T-helper 2 cell treated with Interferon-gamma antibody and Interleukin-4, amounts not matched to agents 5 μg/mL and 100 μg/mL, for 36 hours (primary cell): ENCODE measurements around the gene ADAMTS12.

Experiments
- DNase-seq: peaks from one replicate; pipeline ENCODE4 v3.0.0; 2021; ENCODE audit warnings: low spot score
- H3K27ac Mint-ChIP-seq: one replicate; pipeline ENCODE4 v1.8.0; 2021; ENCODE audit warnings: mild to moderate bottlenecking, mixed read lengths
- H3K27me3 Mint-ChIP-seq: one replicate; pipeline ENCODE4 v1.8.0; 2021; ENCODE audit warnings: low read depth, mixed read lengths
- H3K36me3 Mint-ChIP-seq: one replicate; pipeline ENCODE4 v1.8.0; 2021; ENCODE audit warnings: low read depth, mixed read lengths
- H3K4me1 Mint-ChIP-seq: one replicate; pipeline ENCODE4 v1.8.0; 2021; ENCODE audit warnings: low read depth, mixed read lengths
- H3K4me3 Mint-ChIP-seq: one replicate; pipeline ENCODE4 v1.8.0; 2022; ENCODE audit warnings: mild to moderate bottlenecking, moderate library complexity, mixed read lengths
- H3K9me3 Mint-ChIP-seq: one replicate; pipeline ENCODE4 v1.8.0; 2021; ENCODE audit warnings: mixed read lengths

ADAMTS12 gene

DNA sequence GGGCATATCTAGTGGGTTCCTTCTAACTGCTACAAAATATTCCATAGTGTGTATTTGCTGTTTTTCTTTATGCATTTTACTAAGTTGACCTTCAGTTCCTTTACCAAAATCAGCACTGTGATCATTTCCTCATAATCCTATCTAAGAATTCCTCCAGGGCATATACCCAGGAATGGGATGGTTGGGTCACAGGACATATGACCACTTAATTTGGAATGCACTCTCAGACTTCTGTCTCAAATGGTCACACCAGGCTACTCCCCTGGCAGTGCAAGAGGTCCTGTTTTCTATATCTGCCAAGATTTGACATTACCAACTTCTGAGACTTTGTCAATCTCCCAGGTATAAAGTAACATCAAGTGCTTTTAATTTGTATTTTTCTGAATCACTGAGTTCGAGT, 63.9 kb downstream of the ADAMTS12 start:
- Mint-ChIP-seq H3K27me3 (peaks cover 16% of the 10 kb centered on the region), H3K9me3 (no peaks in the 10 kb centered on the region), H3K4me1 (no peaks in the 10 kb centered on the region), H3K36me3 (no peaks in the 10 kb centered on the region), H3K27ac (no peak overlapping the region), H3K4me3 (no peak overlapping the region)
- DNase-seq, result no peak

DNA sequence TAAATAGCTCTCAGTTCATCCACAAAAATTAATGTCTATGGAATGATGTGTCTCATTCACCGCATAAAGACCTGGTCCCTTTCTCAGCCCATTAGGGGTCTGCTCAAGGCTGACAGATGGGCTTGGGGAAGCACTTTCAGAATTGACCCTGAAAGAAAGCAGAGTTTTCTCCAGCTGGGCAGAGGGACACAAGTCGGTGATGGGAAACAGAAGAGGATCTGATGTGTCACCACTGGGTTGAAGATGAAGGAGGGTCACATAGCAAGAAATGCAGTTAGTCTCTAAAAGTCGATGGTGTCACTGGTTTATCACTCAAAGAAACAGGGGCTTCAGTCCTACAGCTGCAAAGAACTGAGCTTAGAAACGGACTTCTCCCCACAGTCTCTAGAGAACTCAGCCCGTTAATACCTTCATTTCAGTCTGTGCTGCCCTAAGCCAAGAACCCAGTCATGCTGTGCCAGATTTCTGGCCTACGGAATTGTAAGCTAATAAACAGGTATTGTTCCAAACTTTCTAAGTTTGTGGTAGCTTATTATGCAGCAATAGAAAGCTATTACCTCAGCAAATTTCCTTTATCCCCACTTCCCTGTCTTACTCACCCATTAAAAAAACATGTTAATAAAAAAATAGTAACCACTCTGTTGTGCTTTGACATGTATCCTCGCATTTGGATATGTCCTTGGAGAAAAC, 64.6 kb downstream of the ADAMTS12 start:
- DNase-seq, result no peak
- no peaks in the 10 kb centered on the region for H3K36me3 Mint-ChIP-seq
- H3K9me3 Mint-ChIP-seq, result no peaks in the 10 kb centered on the region
- no peak overlapping the region for H3K4me3 Mint-ChIP-seq
- H3K27ac Mint-ChIP-seq, result no peak overlapping the region
- H3K4me1 Mint-ChIP-seq, result no peaks in the 10 kb centered on the region
- peaks cover 14% of the 10 kb centered on the region for H3K27me3 Mint-ChIP-seq

DNA sequence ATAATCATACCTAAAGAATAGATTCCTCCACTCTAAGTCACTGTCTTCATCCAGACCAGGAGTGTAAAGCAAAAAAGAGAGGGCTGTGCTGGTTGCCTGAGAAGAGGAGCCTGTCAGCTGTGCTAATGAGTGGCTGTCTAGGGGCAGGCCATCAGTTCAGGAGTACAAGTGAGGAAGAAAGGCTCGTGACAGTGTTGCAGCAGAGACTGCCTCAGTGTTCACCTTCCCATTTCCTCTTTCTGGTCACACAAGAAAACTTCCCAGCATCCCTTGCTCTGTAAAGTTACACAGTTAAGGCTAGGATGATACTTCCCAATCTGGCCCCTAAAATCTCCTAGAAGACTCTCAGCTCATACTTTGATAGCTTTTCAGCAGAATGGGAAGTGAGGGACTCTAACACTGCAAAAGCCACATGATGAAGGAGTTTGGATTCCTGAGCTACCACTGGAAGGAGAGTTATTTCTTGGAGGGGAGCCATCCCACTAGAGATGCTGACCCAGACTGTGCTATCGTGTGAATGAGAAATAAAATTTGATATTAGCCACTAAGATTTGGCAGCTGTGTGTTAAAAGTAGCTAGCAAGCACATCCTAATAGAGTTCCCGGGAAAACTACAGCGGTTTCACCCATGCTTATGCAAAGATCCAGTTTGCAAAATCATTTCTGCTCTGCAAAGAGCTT, 67.1 kb downstream of the ADAMTS12 start:
- Mint-ChIP-seq H3K9me3 (no peaks in the 10 kb centered on the region), H3K36me3 (no peaks in the 10 kb centered on the region), H3K4me3 (no peak overlapping the region), H3K4me1 (no peaks in the 10 kb centered on the region), H3K27me3 (peaks cover 15% of the 10 kb centered on the region), H3K27ac (no peak overlapping the region)
- DNase-seq, result no peak

DNA sequence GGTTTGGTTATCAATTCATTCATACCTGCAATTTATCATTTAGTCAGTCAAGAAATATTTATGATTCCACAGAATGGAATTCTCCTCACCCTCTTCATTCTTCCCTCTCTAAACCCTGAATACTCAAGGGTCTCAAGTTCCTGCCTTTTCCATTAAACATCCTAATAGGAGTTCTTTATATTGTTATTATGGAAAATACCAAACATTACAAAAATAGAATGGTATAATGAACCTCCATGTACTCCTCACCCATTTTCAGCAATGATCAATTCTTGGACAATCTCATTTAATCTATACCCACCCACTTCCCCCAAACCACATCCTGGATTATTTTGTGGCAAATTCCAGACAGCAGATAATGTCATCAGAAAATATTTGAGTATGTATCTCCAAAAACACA, 74.5 kb downstream of the ADAMTS12 start:
- H3K27me3 Mint-ChIP-seq, result peaks cover 21% of the 10 kb centered on the region
- no peak overlapping the region for H3K4me3 Mint-ChIP-seq
- H3K36me3 Mint-ChIP-seq, result no peaks in the 10 kb centered on the region
- no peak for DNase-seq
- H3K27ac Mint-ChIP-seq, result no peak overlapping the region
- no peaks in the 10 kb centered on the region for H3K9me3 Mint-ChIP-seq
- no peaks in the 10 kb centered on the region for H3K4me1 Mint-ChIP-seq

DNA sequence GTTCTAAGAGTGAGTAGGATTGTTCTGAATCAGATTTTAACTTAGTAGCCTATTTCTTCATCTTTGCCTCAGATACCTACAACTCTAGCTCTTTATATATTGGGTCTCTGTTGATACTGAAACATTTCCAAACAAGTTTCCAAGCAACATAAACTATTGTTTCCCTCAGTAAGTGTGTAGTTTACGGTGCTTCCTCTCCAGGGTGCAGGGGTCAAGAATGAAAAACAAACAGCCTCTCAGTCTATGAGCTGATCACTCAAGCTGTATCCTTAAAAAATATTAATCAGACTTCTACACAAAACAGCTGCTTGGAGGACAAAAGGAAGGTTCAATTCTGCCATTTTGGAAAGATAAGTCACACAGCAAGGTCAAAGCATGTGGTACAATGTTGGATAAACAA, 75.0 kb downstream of the ADAMTS12 start:
- H3K27me3 Mint-ChIP-seq, result peaks cover 19% of the 10 kb centered on the region
- no peak for DNase-seq
- no peaks in the 10 kb centered on the region for H3K9me3 Mint-ChIP-seq
- H3K4me3 Mint-ChIP-seq, result no peak overlapping the region
- no peaks in the 10 kb centered on the region for H3K4me1 Mint-ChIP-seq
- H3K36me3 Mint-ChIP-seq, result no peaks in the 10 kb centered on the region
- H3K27ac Mint-ChIP-seq, result no peak overlapping the region

DNA sequence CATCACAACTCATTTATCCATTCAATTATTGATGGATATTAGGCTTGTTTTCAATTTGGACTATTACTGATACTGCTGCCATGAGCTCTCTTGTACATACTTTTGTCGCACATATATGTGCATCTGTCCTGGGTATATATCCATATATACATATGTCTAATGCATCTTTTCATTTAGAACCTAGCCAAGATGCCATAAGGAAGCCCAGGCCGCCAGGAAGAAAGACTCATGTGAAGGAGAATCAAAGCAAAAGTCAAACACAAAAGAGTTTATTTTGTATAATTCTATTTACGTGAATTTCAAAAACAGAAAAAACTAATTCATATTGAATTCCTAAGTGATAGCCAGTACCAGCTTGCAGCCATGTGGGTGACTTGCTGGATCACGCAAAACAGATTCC, 79.0 kb downstream of the ADAMTS12 start:
- Mint-ChIP-seq H3K27me3 (peaks cover 18% of the 10 kb centered on the region), H3K9me3 (no peaks in the 10 kb centered on the region), H3K4me3 (no peak overlapping the region), H3K36me3 (no peaks in the 10 kb centered on the region), H3K4me1 (peaks cover 3% of the 10 kb centered on the region), H3K27ac (no peak overlapping the region)
- no peak for DNase-seq

DNA sequence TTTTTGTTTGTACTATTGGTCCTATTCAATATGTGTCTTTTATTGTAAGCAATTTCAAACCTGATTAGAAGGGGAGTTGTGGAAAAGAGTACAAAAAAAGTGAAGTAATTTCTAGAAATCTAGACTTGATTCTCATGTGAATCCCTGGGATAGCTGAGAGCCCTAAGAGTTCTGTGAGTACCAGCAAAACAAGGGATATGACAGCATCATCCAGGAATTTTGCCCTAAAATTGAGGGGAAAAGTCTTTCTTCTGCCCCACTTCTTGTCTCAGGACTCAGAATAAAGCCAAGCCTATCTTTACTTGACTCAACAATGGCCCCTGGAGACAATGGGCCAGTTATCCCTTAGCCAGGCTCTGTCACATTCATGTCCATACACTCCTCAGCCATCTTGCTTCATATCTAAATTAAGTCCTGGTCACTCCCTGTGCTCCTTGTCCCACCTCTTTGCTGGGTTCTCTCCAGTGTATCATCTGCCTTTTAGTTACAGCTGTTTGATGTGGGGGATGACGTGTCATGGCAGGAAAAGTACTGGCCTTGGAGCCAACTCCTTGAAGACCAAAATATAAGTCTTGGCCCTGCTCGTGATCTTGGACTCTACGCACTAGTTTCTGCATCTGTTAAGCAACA, 81.2 kb downstream of the ADAMTS12 start:
- H3K27ac Mint-ChIP-seq, result no peak overlapping the region
- H3K27me3 Mint-ChIP-seq, result peaks cover 13% of the 10 kb centered on the region
- no peak overlapping the region for H3K4me3 Mint-ChIP-seq
- peaks cover 4% of the 10 kb centered on the region for H3K4me1 Mint-ChIP-seq
- no peaks in the 10 kb centered on the region for H3K9me3 Mint-ChIP-seq
- no peak for DNase-seq
- H3K36me3 Mint-ChIP-seq, result no peaks in the 10 kb centered on the region

DNA sequence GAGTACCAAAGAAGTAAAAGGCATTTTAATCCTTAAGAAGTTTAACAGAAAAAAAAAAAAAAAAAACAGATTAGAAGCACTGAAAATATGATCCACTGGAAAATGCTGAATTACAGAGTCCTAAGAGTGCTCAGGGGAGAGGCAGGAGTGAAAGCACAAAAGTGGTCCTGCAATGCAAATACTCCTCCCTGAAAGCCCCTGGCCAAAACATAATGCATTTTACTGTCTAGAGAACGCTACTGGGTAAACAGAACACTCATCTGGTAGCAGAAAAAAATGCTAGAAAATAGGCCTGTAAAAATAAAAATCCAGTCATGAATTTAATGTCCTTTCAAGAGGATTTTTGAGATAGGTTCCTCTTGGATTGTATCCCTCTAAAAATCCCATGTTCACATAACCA, 81.9 kb downstream of the ADAMTS12 start:
- Mint-ChIP-seq H3K4me3 (no peak overlapping the region), H3K4me1 (peaks cover 4% of the 10 kb centered on the region), H3K27me3 (peaks cover 16% of the 10 kb centered on the region), H3K27ac (no peak overlapping the region), H3K9me3 (no peaks in the 10 kb centered on the region), H3K36me3 (no peaks in the 10 kb centered on the region)
- no peak for DNase-seq

DNA sequence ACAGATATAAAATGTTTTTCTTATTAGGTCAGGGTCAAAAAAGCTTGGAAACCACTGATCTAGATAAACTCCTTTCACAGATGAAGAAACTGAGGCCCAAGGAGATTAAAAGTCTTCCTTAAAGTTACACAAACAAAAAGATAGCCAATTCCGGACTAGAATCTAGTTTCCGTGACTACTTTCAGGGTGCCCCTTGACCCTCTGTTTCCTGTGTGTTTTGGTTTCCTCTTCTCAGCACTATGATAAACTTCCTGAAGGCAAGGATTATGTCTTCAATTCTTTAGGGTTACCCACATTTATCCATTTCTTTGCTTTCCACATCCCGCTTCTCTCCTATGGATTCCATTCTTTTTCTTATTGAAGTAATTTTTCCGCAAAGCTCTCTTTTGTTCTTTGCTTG, 83.1 kb downstream of the ADAMTS12 start:
- H3K4me1 Mint-ChIP-seq, result peaks cover 4% of the 10 kb centered on the region
- no peak overlapping the region for H3K27ac Mint-ChIP-seq
- no peaks in the 10 kb centered on the region for H3K36me3 Mint-ChIP-seq
- H3K9me3 Mint-ChIP-seq, result no peaks in the 10 kb centered on the region
- DNase-seq, result no peak
- H3K27me3 Mint-ChIP-seq, result peaks cover 10% of the 10 kb centered on the region
- H3K4me3 Mint-ChIP-seq, result no peak overlapping the region

DNA sequence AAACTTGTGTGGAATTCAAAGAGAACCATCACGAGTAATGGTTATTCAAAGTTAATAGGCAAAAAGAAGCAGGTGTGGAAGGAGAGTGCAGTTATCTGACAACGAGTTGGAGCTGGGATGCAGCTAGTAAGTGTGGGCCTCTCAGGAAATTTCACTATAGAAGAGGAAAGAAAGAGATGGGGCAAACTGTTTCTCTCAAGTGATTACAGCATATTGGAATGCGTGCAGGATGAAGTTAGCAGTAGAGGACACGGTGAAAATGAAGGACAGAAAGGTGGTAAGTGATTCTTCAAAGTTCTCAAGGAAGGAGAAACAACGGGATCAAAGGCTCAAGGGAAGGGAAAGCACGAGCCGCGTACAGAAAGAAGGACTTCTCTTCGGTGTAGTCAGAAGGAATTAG, 84.0 kb downstream of the ADAMTS12 start:
- DNase-seq, result no peak
- H3K4me3 Mint-ChIP-seq, result no peak overlapping the region
- H3K27ac Mint-ChIP-seq, result no peak overlapping the region
- H3K9me3 Mint-ChIP-seq, result no peaks in the 10 kb centered on the region
- peaks cover 4% of the 10 kb centered on the region for H3K4me1 Mint-ChIP-seq
- peaks cover 10% of the 10 kb centered on the region for H3K27me3 Mint-ChIP-seq
- H3K36me3 Mint-ChIP-seq, result no peaks in the 10 kb centered on the region

DNA sequence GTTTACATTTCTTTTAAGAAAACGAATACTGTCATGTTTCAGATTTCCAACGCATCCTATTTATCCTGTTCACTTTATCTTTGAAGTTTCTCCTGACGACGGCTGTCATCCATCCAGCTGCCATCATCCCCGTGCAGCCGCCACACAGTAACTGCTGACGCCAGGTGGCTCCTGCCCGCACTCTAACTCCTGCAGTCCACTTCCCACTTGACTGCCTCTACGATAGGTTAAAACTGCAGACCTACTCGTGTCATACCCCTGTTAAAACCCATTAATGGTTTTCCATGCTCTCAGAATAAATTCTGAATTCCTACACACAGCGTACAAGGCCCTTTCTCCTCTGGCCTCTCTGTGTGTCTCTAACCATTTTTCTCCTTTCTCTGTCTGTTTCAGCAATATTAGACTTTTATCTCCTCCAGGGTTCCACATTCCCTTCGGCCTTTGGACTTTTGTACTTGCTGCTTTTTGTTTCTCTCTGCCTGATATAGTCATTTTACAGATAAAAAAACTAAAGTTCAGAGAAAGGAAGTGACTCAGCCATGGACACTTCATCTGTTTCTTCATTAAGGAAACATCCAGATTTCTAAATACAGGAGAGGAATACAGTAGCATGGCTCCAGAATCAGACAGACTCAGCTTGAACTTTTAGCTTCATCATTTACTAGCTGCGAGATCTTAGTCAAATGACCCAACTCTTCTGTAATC, 84.9 kb downstream of the ADAMTS12 start:
- Mint-ChIP-seq H3K36me3 (no peaks in the 10 kb centered on the region), H3K4me1 (peaks cover 4% of the 10 kb centered on the region), H3K4me3 (no peak overlapping the region), H3K27me3 (peaks cover 10% of the 10 kb centered on the region), H3K9me3 (no peaks in the 10 kb centered on the region), H3K27ac (no peak overlapping the region)
- no peak for DNase-seq

DNA sequence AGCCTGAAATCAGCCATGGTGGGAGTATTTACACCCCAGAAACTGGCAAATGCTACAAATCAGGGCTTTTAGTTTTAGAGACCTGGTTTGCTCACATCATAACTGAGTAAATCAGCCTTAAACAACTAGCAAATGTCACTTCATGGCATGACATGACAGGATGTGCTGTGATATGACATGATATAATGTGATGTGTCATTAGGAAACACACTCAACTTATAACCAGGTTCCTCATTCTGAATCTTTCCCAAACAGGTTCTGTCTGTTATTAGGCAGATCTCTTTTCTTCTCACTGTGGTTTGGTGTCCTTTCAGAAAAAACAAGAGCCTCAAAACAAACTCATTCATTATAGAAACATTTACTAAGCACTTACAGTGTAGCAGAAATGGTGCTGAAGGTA, 90.5 kb downstream of the ADAMTS12 start:
- H3K4me3 Mint-ChIP-seq, result no peak overlapping the region
- no peaks in the 10 kb centered on the region for H3K4me1 Mint-ChIP-seq

DNA sequence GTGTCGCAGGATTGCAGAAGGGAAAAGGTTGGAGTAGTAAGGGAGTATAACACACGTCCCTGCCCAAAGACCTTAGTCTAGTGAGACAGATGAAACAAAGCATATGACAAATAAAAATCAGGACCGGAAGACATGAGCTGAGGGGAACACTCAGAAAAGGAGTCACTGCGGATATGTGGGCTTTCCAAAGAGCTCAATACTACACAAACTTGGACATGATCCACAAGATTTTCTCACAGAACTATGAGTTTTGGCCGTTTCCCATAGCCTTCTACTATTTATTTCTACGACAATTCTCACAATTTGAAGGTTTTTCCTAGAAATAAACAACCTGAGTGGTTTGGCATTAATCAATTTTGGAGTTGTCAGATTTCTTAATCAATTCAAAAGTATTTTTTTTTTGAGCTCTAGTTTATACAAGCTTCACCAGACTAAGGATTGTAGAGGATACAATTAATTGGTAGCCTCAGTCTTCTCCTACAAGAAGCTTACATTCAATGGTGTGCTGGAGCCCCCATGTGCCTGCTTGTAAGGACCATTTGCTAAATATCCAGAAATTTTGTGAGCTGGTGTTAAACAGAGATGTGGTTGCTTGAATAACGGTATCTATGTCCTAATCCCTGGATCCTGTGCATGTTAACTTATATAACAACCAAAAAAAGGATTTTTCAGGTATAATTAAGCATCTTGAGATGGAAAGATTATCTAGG, 91.4 kb downstream of the ADAMTS12 start:
- H3K9me3 Mint-ChIP-seq, result no peaks in the 10 kb centered on the region

More for the DNA sequence above, 90.5 kb downstream of the ADAMTS12 start:
- DNase-seq, result no peak
- Mint-ChIP-seq H3K27ac (no peak overlapping the region), H3K27me3 (peaks cover 6% of the 10 kb centered on the region), H3K36me3 (no peaks in the 10 kb centered on the region), H3K9me3 (no peaks in the 10 kb centered on the region)

More for the DNA sequence above, 91.4 kb downstream of the ADAMTS12 start:
- H3K27me3 Mint-ChIP-seq, result peaks cover 3% of the 10 kb centered on the region
- H3K36me3 Mint-ChIP-seq, result no peaks in the 10 kb centered on the region
- H3K27ac Mint-ChIP-seq, result no peak overlapping the region
- H3K4me3 Mint-ChIP-seq, result no peak overlapping the region
- DNase-seq, result no peak
- no peaks in the 10 kb centered on the region for H3K4me1 Mint-ChIP-seq
